IMR-90 (cell line): Measurements from ENCODE around the gene CTNNBIP1. TPM values are rescaled to one million over a fixed set of nuclear protein-coding genes. Genes with fewer than 3 reads are reported as not detected.

ENCODE experiments used
- ATAC-seq: fragments of 200-7000 bp; cut with Tn5 transposase; 2 replicates; pipeline ENCODE4 v1.9.1; 2020; ENCODE audit warnings: low read depth, mild to moderate bottlenecking, moderate library complexity
- BruUV-seq: library from RNA; stranded (reverse); fragments of 400-500 nt; replicated peaks from 2 replicates; lab custom pipeline; 2021; lab: Mats Ljungman, UMichigan
- CTCF ChIA-PET: fragments of 300-600 bp; formaldehyde crosslinking; extraction: SDS; loops from one replicate; lab custom pipeline; 2021; ENCODE audit warnings: antibody characterized with exemption; lab: Yijun Ruan, JAX
- POLR2A ChIA-PET: fragments of 300-600 bp; sonication (Branson Sonifier 250); formaldehyde crosslinking; loops from one replicate; lab custom pipeline; 2022; ENCODE audit warnings: antibody characterized with exemption; ENCODE audit not compliant: unreplicated experiment; lab: Charles Lee
- DNase-seq: peaks from one replicate; pipeline ENCODE4 v3.0.0; 2013
- H2AFZ ChIP-seq: replicated peaks from 2 replicates; pipeline ENCODE3; 2013; ENCODE audit warnings: low read length, mild to moderate bottlenecking; ENCODE audit not compliant: poor library complexity
- H2AK5ac ChIP-seq: 2 replicates; pipeline ENCODE4 v1.6.1; 2013; ENCODE audit warnings: low read depth, low read length, inconsistent platforms
- H2AK9ac ChIP-seq: replicated peaks from 2 replicates; pipeline ENCODE3; 2013; ENCODE audit warnings: mild to moderate bottlenecking, low read depth, low read length, moderate library complexity; ENCODE audit not compliant: poor library complexity
- H2BK120ac ChIP-seq: 2 replicates; pipeline ENCODE4 v1.6.1; 2013; ENCODE audit warnings: low read depth, low read length, inconsistent platforms
- H2BK15ac ChIP-seq: 3 replicates; pipeline ENCODE4 v1.6.1; 2013; ENCODE audit warnings: low read depth, low read length, inconsistent platforms
- H2BK20ac ChIP-seq: 2 replicates; pipeline ENCODE4 v1.6.1; 2013; ENCODE audit warnings: low read depth, mild to moderate bottlenecking, inconsistent platforms, low read length, moderate library complexity
- H2BK5ac ChIP-seq: 2 replicates; pipeline ENCODE4 v1.6.1; 2013; ENCODE audit warnings: mild to moderate bottlenecking, low read depth, low read length, inconsistent platforms; ENCODE audit not compliant: poor library complexity, severe bottlenecking
- H3K14ac ChIP-seq: replicated peaks from 2 replicates; pipeline ENCODE4 v1.6.1; 2013; ENCODE audit warnings: low read depth, low read length, inconsistent platforms
- H3K18ac ChIP-seq: 2 replicates; pipeline ENCODE4 v1.6.1; 2013; ENCODE audit warnings: low read depth, low read length, control low read depth
- H3K23ac ChIP-seq: 2 replicates; pipeline ENCODE4 v1.6.1; 2013; ENCODE audit warnings: low read depth, low read length, inconsistent platforms
- H3K27ac ChIP-seq: 2 replicates; pipeline ENCODE4 v1.5.1; 2013; ENCODE audit warnings: mild to moderate bottlenecking, control low read depth, low read length; ENCODE audit not compliant: insufficient read depth
- H3K27me3 ChIP-seq: 2 replicates; pipeline ENCODE4 v1.6.1; 2013; ENCODE audit warnings: low read length; ENCODE audit not compliant: control insufficient read depth, insufficient read depth
- H3K36me3 ChIP-seq: 2 replicates; pipeline ENCODE4 v1.6.1; 2013; ENCODE audit warnings: low read length, mixed read lengths; ENCODE audit not compliant: control insufficient read depth, insufficient read depth
- H3K4ac ChIP-seq: 2 replicates; pipeline ENCODE4 v1.6.1; 2013; ENCODE audit warnings: low read depth, low read length, inconsistent platforms
- H3K4me1 ChIP-seq: 2 replicates; pipeline ENCODE4 v1.6.1; 2013; ENCODE audit warnings: low read length, mixed read lengths; ENCODE audit not compliant: control insufficient read depth, insufficient read depth
- H3K4me2 ChIP-seq: 2 replicates; pipeline ENCODE4 v1.6.1; 2013; ENCODE audit warnings: low read depth, mild to moderate bottlenecking, control low read depth, low read length, moderate library complexity
- H3K4me3 ChIP-seq: 2 replicates; pipeline ENCODE4 v1.5.1; 2013; ENCODE audit warnings: low read depth, mild to moderate bottlenecking, control low read depth, low read length, moderate library complexity; ENCODE audit not compliant: insufficient read depth
- H3K56ac ChIP-seq: 2 replicates; pipeline ENCODE4 v1.6.1; 2013; ENCODE audit warnings: low read length, inconsistent platforms; ENCODE audit not compliant: insufficient read depth; ENCODE audit errors: extremely low read depth
- H3K79me1 ChIP-seq, 2 experiments: 2 replicates each; pipeline ENCODE4 v1.6.1; 2013; ENCODE audit warnings: low read length in 2 of 2, inconsistent platforms in 1 of 2, low read depth in 1 of 2
- H3K9ac ChIP-seq: 2 replicates; pipeline ENCODE4 v1.6.1; 2013; ENCODE audit warnings: low read depth, low read length, control low read depth
- H3K9me1 ChIP-seq: 2 replicates; pipeline ENCODE4 v1.6.1; 2013; ENCODE audit warnings: low read length, inconsistent platforms; ENCODE audit not compliant: insufficient read depth
- H3K9me3 ChIP-seq: 2 replicates; pipeline ENCODE4 v1.6.1; 2013; ENCODE audit warnings: low read length; ENCODE audit not compliant: control insufficient read depth, insufficient read depth
- H4K20me1 ChIP-seq: 2 replicates; pipeline ENCODE4 v1.6.1; 2013; ENCODE audit warnings: low read length, inconsistent platforms; ENCODE audit not compliant: insufficient read depth
- H4K5ac ChIP-seq: 2 replicates; pipeline ENCODE4 v1.6.1; 2013; ENCODE audit warnings: mild to moderate bottlenecking, low read depth, low read length, control low read depth
- H4K8ac ChIP-seq, 2 experiments: 2 replicates each; pipeline ENCODE4 v1.6.1; 2013; ENCODE audit warnings: low read depth in 2 of 2, low read length in 2 of 2, control low read depth in 1 of 2, inconsistent platforms in 1 of 2
- H4K91ac ChIP-seq: 2 replicates; pipeline ENCODE4 v1.6.1; 2013; ENCODE audit warnings: low read depth, low read length, inconsistent platforms; ENCODE audit not compliant: insufficient read depth
- BHLHE40 ChIP-seq: fragments of 150-350 bp; IDR thresholded peaks from 2 replicates; pipeline ENCODE4 v1.6.1; 2016; ENCODE audit warnings: mild to moderate bottlenecking, low read depth, low read length
- CEBPB ChIP-seq: IDR thresholded peaks from 2 replicates; pipeline ENCODE4 v1.6.1; 2012; ENCODE audit warnings: low read depth, low read length, improper control_type of control experiment
- CHD1 ChIP-seq: IDR thresholded peaks from 2 replicates; pipeline ENCODE4 v1.6.1; 2012; ENCODE audit warnings: low read depth, low read length, improper control_type of control experiment
- FOS ChIP-seq: fragments of 150-350 bp; IDR thresholded peaks from 2 replicates; pipeline ENCODE4 v1.6.1; 2016; ENCODE audit warnings: low read depth, low read length
- MAFK ChIP-seq: IDR thresholded peaks from 2 replicates; pipeline ENCODE4 v1.6.1; 2012; ENCODE audit warnings: low read depth, low read length, improper control_type of control experiment
- MAZ ChIP-seq: IDR thresholded peaks from 2 replicates; pipeline ENCODE4 v1.6.1; 2012; ENCODE audit warnings: low read depth, mild to moderate bottlenecking, low read length, improper control_type of control experiment, moderate library complexity, borderline replicate concordance
- MXI1 ChIP-seq: IDR thresholded peaks from 2 replicates; pipeline ENCODE4 v1.6.1; 2012; ENCODE audit warnings: low read depth, mild to moderate bottlenecking, low read length, moderate library complexity, borderline replicate concordance
- NFE2L2 ChIP-seq: fragments of 150-350 bp; IDR thresholded peaks from 2 replicates; pipeline ENCODE4 v1.6.1; 2016; ENCODE audit warnings: low read depth, mild to moderate bottlenecking, low read length
- POLR2A ChIP-seq: IDR thresholded peaks from 2 replicates; pipeline ENCODE4 v1.6.1; 2012; ENCODE audit warnings: mild to moderate bottlenecking, low read depth, low read length
- RAD21 ChIP-seq: IDR thresholded peaks from 2 replicates; pipeline ENCODE4 v1.6.1; 2012; ENCODE audit warnings: low read length, improper control_type of control experiment
- RCOR1 ChIP-seq: IDR thresholded peaks from 2 replicates; pipeline ENCODE4 v1.6.1; 2012; ENCODE audit warnings: mild to moderate bottlenecking, low read length, improper control_type of control experiment; ENCODE audit not compliant: insufficient replicate concordance
- RFX5 ChIP-seq: IDR thresholded peaks from 2 replicates; pipeline ENCODE4 v1.8.0; 2012; ENCODE audit warnings: low read depth, mild to moderate bottlenecking, low read length, moderate library complexity
- SMC3 ChIP-seq: fragments of 150-350 bp; IDR thresholded peaks from 2 replicates; pipeline ENCODE4 v1.6.1; 2016; ENCODE audit warnings: low read depth, mild to moderate bottlenecking, antibody characterized with exemption, low read length, moderate library complexity
- WGBS, 2 experiments: methylation state at CpG; one replicate each; pipeline versions ENCODE4 v1.1.5 to v1.1.7; 2013; ENCODE audit warnings: missing lambda C conversion rate in 2 of 2; ENCODE audit not compliant: insufficient read length in 1 of 2; ENCODE audit errors: extremely low coverage in 2 of 2; 5-methylcytosine and 5-hydroxymethylcytosine counted together
- dilution Hi-C: fragments of 300-500 bp; cut with HindIII; formaldehyde crosslinking; loops from one replicate; pipeline ENCODE4 v1.14.3; 2018; ENCODE audit warnings: low sequenced_read_pairs; ENCODE audit not compliant: unreplicated experiment
- in situ Hi-C: fragments of 300-500 bp; cut with MboI; formaldehyde crosslinking; loops from 3 replicates; pipeline ENCODE4 v1.14.3; 2019; ENCODE audit warnings: low sequenced_read_pairs, inconsistent platforms, mixed read lengths
- intact Hi-C: fragments of 100-400 bp; cut with micrococcal nuclease; formaldehyde crosslinking; loops from 2 replicates; pipeline ENCODE4 v1.10.0; 2022
- polyA plus RNA-seq, 3 experiments: library from polyadenylated mRNA; depleted of rRNA; stranded (reverse); fragments of >200 nt; gene quantifications; 2 replicates each; pipeline ENCODE4 v1.2.3, GENCODE V29; 2012; ENCODE audit warnings: low replicate concordance in 1 of 3
- total RNA-seq: library from RNA; depleted of rRNA; stranded (reverse); fragments of >200 nt; gene quantifications from 2 replicates; pipeline ENCODE4 v1.2.3, GENCODE V29; 2012
- TF ChIP-seq, protein P1 (sequence below): fragments of 150-350 bp; IDR thresholded peaks from 2 replicates; pipeline ENCODE4 v1.6.1; 2017; ENCODE audit warnings: mild to moderate bottlenecking, antibody characterized with exemption, low read length, low read depth
- TF ChIP-seq, protein P2 (sequence below): fragments of 150-350 bp; IDR thresholded peaks from 2 replicates; pipeline ENCODE4 v1.6.1; 2016; ENCODE audit warnings: low read depth, mild to moderate bottlenecking, low read length, moderate library complexity, borderline replicate concordance
- TF ChIP-seq, protein P3 (sequence below): conservative IDR thresholded peaks from 2 replicates; pipeline ENCODE4 v1.5.1; 2012; ENCODE audit warnings: mild to moderate bottlenecking, low read depth, low read length, improper control_type of control experiment

Gene CTNNBIP1
- total and polyA plus RNA-seq, 2 of the 4 experiments (the other 2 are of a cell fraction), result 24.7 to 28.5 TPM

DNA sequence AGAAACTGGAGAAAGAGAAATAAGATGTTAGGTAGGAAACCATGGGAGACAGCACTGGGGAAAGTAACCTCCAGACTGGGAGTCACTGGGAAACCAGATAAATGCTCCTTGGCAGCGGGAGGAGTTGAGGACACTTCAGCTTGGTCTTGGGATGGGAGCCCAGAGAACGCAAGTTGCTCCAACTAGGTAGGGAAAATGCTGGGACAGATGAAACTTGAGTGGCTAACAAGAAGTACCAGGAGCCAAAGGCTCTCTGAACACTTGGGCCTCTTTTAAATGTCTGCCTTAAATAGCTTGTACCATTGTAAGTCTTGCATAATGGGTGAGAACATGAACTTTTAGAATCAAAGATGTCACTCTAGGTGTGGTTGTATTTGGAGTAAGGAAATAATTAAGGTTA is 36.2 kb upstream of the CTNNBIP1 start:
- Histone ChIP-seq H3K23ac (no peak overlapping the region), H2AFZ (no peak overlapping the region), H3K9ac (no peak overlapping the region), H4K20me1 (no peaks in the 10 kb centered on the region), H3K79me1 (peaks cover 18 to 57% of the 10 kb centered on the region in 2 experiments), H4K8ac (no peak overlapping the region), H3K4me1 (no peaks in the 10 kb centered on the region), H3K14ac (no peak overlapping the region), H2BK120ac (no peak overlapping the region), H4K5ac (no peak overlapping the region), H3K18ac (no peak overlapping the region), H3K27ac (no peak overlapping the region), H2BK5ac (no peak overlapping the region), H3K36me3 (0 out of 2 replicates have a peak, but pooled peaks cover 1% of the 10 kb centered on the region), H3K27me3 (no peaks in the 10 kb centered on the region), H4K91ac (no peak overlapping the region), H2BK20ac (no peak overlapping the region), H3K4ac (no peak overlapping the region), H3K56ac (no peak overlapping the region), H2AK9ac (no peak overlapping the region), H3K9me1 (no peaks in the 10 kb centered on the region), H2BK15ac (no peak overlapping the region), H3K9me3 (no peaks in the 10 kb centered on the region), H2AK5ac (no peak overlapping the region), H3K4me2 (no peak overlapping the region), H3K4me3 (no peak overlapping the region)
- DNase-seq (no peak), ATAC-seq (no peak)
- ChIA-PET CTCF (interaction anchor here (0.5 kb wide), 1 partner anchor 426 kb away, joined by 4 read pairs; no protein-coding TSS in a partner anchor), POLR2A (no interaction called here)
- no TSS peak for BruUV-seq
- TF ChIP-seq CEBPB (no peak), BHLHE40 (no peak), MAFK (no peak), RFX5 (no peak), RCOR1 (no peak), POLR2A (no peak), MXI1 (no peak), NFE2L2 (no peak), CHD1 (no peak), SMC3 (no peak), FOS (no peak), MAZ (no peak), RAD21 (no peak)
- TF ChIP-seq, protein P1, sequence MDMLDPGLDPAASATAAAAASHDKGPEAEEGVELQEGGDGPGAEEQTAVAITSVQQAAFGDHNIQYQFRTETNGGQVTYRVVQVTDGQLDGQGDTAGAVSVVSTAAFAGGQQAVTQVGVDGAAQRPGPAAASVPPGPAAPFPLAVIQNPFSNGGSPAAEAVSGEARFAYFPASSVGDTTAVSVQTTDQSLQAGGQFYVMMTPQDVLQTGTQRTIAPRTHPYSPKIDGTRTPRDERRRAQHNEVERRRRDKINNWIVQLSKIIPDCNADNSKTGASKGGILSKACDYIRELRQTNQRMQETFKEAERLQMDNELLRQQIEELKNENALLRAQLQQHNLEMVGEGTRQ, result no peak
- TF ChIP-seq, protein P2, sequence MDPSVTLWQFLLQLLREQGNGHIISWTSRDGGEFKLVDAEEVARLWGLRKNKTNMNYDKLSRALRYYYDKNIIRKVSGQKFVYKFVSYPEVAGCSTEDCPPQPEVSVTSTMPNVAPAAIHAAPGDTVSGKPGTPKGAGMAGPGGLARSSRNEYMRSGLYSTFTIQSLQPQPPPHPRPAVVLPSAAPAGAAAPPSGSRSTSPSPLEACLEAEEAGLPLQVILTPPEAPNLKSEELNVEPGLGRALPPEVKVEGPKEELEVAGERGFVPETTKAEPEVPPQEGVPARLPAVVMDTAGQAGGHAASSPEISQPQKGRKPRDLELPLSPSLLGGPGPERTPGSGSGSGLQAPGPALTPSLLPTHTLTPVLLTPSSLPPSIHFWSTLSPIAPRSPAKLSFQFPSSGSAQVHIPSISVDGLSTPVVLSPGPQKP, result no peak
- TF ChIP-seq, protein P3, sequence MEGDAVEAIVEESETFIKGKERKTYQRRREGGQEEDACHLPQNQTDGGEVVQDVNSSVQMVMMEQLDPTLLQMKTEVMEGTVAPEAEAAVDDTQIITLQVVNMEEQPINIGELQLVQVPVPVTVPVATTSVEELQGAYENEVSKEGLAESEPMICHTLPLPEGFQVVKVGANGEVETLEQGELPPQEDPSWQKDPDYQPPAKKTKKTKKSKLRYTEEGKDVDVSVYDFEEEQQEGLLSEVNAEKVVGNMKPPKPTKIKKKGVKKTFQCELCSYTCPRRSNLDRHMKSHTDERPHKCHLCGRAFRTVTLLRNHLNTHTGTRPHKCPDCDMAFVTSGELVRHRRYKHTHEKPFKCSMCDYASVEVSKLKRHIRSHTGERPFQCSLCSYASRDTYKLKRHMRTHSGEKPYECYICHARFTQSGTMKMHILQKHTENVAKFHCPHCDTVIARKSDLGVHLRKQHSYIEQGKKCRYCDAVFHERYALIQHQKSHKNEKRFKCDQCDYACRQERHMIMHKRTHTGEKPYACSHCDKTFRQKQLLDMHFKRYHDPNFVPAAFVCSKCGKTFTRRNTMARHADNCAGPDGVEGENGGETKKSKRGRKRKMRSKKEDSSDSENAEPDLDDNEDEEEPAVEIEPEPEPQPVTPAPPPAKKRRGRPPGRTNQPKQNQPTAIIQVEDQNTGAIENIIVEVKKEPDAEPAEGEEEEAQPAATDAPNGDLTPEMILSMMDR, result no peak
- 90% methylated on average over 2 of the region's 2 CpGs; no CpG with 5 or more reads in 1 of the 2 experiments for WGBS, 2 experiments
- dilution Hi-C loops, result no loop called here
- in situ Hi-C loops, result no loop called here
- intact Hi-C loops, result no loop called here
